Mesenchymal stem cell (in vitro differentiated cells and primary cell): ENCODE measurements around the gene EFHD1.
A peak's percentile ranks its signal among the peaks of the same experiment; 100 is the strongest.
"Not testable (repeated sequence)": the region's sequence is repeated elsewhere in the genome, so short reads cannot be mapped to it uniquely, and the experiment has no call there.

ENCODE experiments used
- DNase-seq: peaks from one replicate; pipeline ENCODE4 v3.0.0-alpha.2; 2013
- H2AFZ ChIP-seq: one replicate; pipeline ENCODE4 v1.6.1; 2013; ENCODE audit warnings: low read depth, mild to moderate bottlenecking, control low read depth, inconsistent platforms, low read length, moderate library complexity
- H2AK5ac ChIP-seq: 2 replicates; pipeline ENCODE4 v1.6.1; 2013; ENCODE audit warnings: low read length, moderate library complexity, mild to moderate bottlenecking, inconsistent platforms; ENCODE audit not compliant: severe bottlenecking
- H2BK120ac ChIP-seq: one replicate; pipeline ENCODE4 v1.6.1; 2013; ENCODE audit warnings: low read depth, mild to moderate bottlenecking, inconsistent platforms, low read length, moderate library complexity
- H2BK12ac ChIP-seq, 2 experiments: one replicate each; pipeline ENCODE4 v1.6.1; 2013; ENCODE audit warnings: inconsistent platforms in 2 of 2, low read length in 2 of 2, mild to moderate bottlenecking in 2 of 2, moderate library complexity in 2 of 2, control low read depth in 1 of 2
- H2BK15ac ChIP-seq: one replicate; pipeline ENCODE4 v1.6.1; 2013; ENCODE audit warnings: mild to moderate bottlenecking, low read depth, inconsistent platforms; ENCODE audit not compliant: poor library complexity, severe bottlenecking
- H2BK5ac ChIP-seq: 2 replicates; pipeline ENCODE4 v1.6.1; 2013; ENCODE audit warnings: low read depth, mild to moderate bottlenecking, low read length, control low read depth, inconsistent platforms; ENCODE audit not compliant: poor library complexity, severe bottlenecking
- H3K14ac ChIP-seq, 2 experiments: one replicate each; pipeline ENCODE4 v1.6.1; 2013; ENCODE audit warnings: inconsistent platforms in 2 of 2, low read length in 2 of 2, control low read depth in 1 of 2, mild to moderate bottlenecking in 1 of 2, moderate library complexity in 1 of 2
- H3K18ac ChIP-seq, 2 experiments: one replicate each; pipeline ENCODE4 v1.6.1; 2013; ENCODE audit warnings: inconsistent platforms in 2 of 2, low read length in 2 of 2, control low read depth in 1 of 2, low read depth in 1 of 2, mild to moderate bottlenecking in 1 of 2
- H3K23ac ChIP-seq, 2 experiments: one replicate each; pipeline ENCODE4 v1.6.1; 2013; ENCODE audit warnings: inconsistent platforms in 2 of 2, low read length in 2 of 2, mild to moderate bottlenecking in 2 of 2, moderate library complexity in 2 of 2, control low read depth in 1 of 2
- H3K27ac ChIP-seq: 2 replicates; pipeline ENCODE4 v1.5.1; 2013; ENCODE audit warnings: mild to moderate bottlenecking, moderate library complexity, low read length, control low read depth, inconsistent platforms; ENCODE audit not compliant: poor library complexity, severe bottlenecking
- H3K27me3 ChIP-seq, 2 experiments: 2 replicates each; pipeline versions ENCODE4 v1.6.1 to v1.7.0; 2013; ENCODE audit warnings: low read length in 2 of 2, mild to moderate bottlenecking in 2 of 2, moderate library complexity in 2 of 2, control low read depth in 1 of 2, inconsistent platforms in 1 of 2; ENCODE audit not compliant: control insufficient read depth in 1 of 2, insufficient read depth in 1 of 2
- H3K36me3 ChIP-seq, 2 experiments: 2 replicates each; pipeline versions ENCODE4 v1.6.1 to v1.7.0; 2013; ENCODE audit warnings: low read length in 2 of 2, control low read depth in 1 of 2, inconsistent platforms in 1 of 2, low read depth in 1 of 2, mild to moderate bottlenecking in 1 of 2; ENCODE audit not compliant: insufficient read depth in 2 of 2, control insufficient read depth in 1 of 2
- H3K4ac ChIP-seq, 2 experiments: one replicate each; pipeline ENCODE4 v1.6.1; 2013; ENCODE audit warnings: inconsistent platforms in 2 of 2, low read length in 2 of 2, mild to moderate bottlenecking in 2 of 2, moderate library complexity in 2 of 2, control low read depth in 1 of 2, low read depth in 1 of 2
- H3K4me1 ChIP-seq: 2 replicates; pipeline ENCODE4 v1.6.1; 2013; ENCODE audit warnings: low read depth, low read length, control low read depth; ENCODE audit not compliant: control insufficient read depth, insufficient read depth
- H3K4me2 ChIP-seq: 2 replicates; pipeline ENCODE4 v1.6.1; 2013; ENCODE audit warnings: low read length, mild to moderate bottlenecking, inconsistent platforms; ENCODE audit not compliant: poor library complexity, severe bottlenecking
- H3K4me3 ChIP-seq, 2 experiments: 2 replicates each; pipeline versions ENCODE4 v1.5.1 to v1.7.0; 2013; ENCODE audit warnings: low read length in 2 of 2, mild to moderate bottlenecking in 2 of 2, control low read depth in 1 of 2, low read depth in 1 of 2; ENCODE audit not compliant: insufficient read depth in 1 of 2
- H3K79me1 ChIP-seq: replicated peaks from 2 replicates; pipeline ENCODE4 v1.6.1; 2013; ENCODE audit warnings: mild to moderate bottlenecking, control low read depth, low read length, inconsistent platforms; ENCODE audit not compliant: poor library complexity, severe bottlenecking
- H3K9ac ChIP-seq: 2 replicates; pipeline ENCODE4 v1.7.0; 2013; ENCODE audit warnings: mild to moderate bottlenecking, low read length, moderate library complexity
- H3K9me3 ChIP-seq: 2 replicates; pipeline ENCODE4 v1.7.0; 2013; ENCODE audit warnings: mild to moderate bottlenecking, low read length; ENCODE audit not compliant: control insufficient read depth
- H4K8ac ChIP-seq: one replicate; pipeline ENCODE4 v1.6.1; 2013; ENCODE audit warnings: inconsistent platforms, mild to moderate bottlenecking, low read length, moderate library complexity
- H4K91ac ChIP-seq: one replicate; pipeline ENCODE4 v1.6.1; 2013; ENCODE audit warnings: mild to moderate bottlenecking, low read length, inconsistent platforms
- WGBS: methylation state at CpG from one replicate; pipeline ENCODE4 v1.1.7; 2013; ENCODE audit warnings: mixed read lengths; 5-methylcytosine and 5-hydroxymethylcytosine counted together

The EFHD1 gene

DNA sequence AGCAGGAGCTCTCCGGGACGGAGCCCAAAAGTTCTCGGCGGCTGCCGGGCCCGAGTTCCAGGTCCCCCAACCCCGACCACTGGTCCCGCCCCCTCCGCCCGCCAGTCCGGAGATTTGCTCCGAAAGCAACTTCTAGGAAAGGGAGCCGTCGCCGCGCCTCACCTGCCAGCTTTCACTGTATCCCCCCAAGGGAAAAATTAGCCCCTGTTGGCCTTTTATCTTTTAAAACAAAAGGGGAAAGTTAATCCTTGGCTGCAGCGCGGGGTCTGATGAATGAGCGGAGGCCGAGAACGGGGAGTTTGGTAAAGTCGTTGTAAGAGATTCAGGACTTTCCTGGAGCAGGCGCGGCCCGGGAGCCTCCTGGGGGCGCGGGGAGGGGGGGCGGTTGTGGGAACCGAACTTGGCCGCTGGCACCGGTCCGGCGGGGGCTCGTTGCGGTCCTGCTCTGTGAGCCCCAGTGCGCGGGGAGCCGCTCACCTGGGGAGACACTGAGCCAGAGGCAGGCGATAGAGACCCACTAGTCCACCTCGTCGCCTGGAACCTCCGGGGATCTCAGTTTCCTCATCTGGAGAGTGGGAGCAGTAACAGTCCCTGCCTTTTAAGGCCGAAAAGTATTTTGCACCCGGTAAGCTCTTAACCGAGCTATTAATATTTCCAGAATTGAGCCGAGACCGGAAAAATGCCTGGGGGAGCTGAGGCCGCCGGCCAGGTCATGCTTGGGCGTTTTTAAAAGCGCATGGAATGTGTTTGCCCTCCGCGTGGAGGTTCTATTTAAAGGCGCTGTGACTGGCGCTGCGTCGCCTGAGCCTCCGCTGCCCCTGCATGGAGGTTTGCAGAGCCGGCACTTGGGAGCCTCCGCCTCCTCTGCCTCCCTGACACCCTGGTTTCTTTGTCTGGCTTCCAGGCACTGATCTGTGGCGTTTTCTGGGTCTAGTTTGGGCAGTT lies 1.1 kb downstream of the EFHD1 start:
- no peaks in the 10 kb centered on the region for H3K9me3 ChIP-seq
- peak overlapping the region; percentile 100 for H3K4me2 ChIP-seq
- peak overlapping the region in 1 of 2 experiments; percentile 49 for H3K23ac ChIP-seq
- H3K4me1 ChIP-seq = peaks cover 18% of the 10 kb centered on the region
- no peak overlapping the region for H3K4ac ChIP-seq
- no peak overlapping the region for H4K91ac ChIP-seq
- H3K14ac ChIP-seq = no peak overlapping the region
- peak overlapping the region; percentile 16 for H3K27ac ChIP-seq
- H4K8ac ChIP-seq = no peak overlapping the region
- no peak overlapping the region for H2BK5ac ChIP-seq
- no peak overlapping the region for H3K18ac ChIP-seq
- no peak overlapping the region for H2AFZ ChIP-seq
- peaks cover 56 to 61% of the 10 kb centered on the region in 2 experiments for H3K27me3 ChIP-seq
- H3K9ac ChIP-seq = no peak overlapping the region
- WGBS = 9% methylated on average over 55 of the region's 61 CpGs
- peak overlapping the region; percentile 49 for H2BK120ac ChIP-seq
- peak overlapping the region; percentile 48 for H2BK15ac ChIP-seq
- H3K4me3 ChIP-seq = peak overlapping the region; percentile 70 to 72
- DNase-seq = peak; percentile 14
- H2BK12ac ChIP-seq = no peak overlapping the region
- no peak overlapping the region for H2AK5ac ChIP-seq
- H3K79me1 ChIP-seq = no peaks in the 10 kb centered on the region
- no peaks in the 10 kb centered on the region for H3K36me3 ChIP-seq

DNA sequence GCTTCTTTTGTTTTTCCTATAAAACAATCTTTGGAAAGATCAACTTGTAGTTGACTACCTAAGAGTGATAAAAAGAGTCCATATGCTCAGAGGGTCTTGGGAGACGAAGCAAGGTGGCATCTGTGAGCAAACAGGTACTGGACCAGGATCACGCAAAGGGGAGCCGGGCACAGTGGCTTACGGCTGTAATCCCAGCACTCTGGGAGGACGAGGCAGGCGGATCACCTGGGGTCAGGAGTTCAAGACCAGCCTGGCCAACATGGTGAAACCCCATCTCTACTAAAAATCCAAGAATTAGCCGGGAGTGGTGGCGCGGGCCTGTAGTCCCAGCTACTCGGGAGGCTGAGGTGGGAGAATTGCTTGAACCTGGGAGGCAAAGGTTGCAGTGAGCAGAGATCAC lies 2.0 kb downstream of the EFHD1 start:
- H4K8ac ChIP-seq, H3K27ac ChIP-seq, H3K18ac ChIP-seq, H3K79me1 ChIP-seq, H3K23ac ChIP-seq, H2BK15ac ChIP-seq, H2AFZ ChIP-seq, DNase-seq, H3K9me3 ChIP-seq, H3K9ac ChIP-seq, H3K4me2 ChIP-seq, H2BK12ac ChIP-seq, H2AK5ac ChIP-seq, H2BK5ac ChIP-seq, H2BK120ac ChIP-seq, H3K4me3 ChIP-seq, H3K36me3 ChIP-seq, H3K14ac ChIP-seq, H4K91ac ChIP-seq, H3K4ac ChIP-seq: not testable (repeated sequence)
- Histone ChIP-seq H3K27me3 (peaks cover 60 to 70% of the 10 kb centered on the region in 2 experiments), H3K4me1 (peaks cover 18% of the 10 kb centered on the region)
- 93% methylated on average over 9 of the region's 10 CpGs for WGBS

DNA sequence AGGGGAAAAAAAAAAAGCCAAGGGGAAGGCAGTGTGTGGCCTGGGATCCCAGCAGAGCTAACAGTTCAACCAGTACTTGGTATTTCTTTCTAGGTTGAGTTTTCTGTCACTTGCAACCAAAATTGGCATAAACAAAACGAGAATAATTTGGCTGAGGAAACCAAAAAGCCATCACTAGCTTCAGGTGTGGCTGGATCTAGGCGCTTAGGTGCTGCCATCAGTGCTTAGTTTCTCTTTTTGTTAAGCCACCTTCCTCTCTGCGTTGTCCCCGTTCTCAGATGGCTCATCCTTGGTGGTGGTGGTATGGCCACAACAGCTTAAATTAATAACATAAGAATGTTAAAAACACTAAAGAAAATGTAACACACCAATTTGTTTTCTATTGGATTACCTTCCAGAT lies 2.4 kb downstream of the EFHD1 start:
- Histone ChIP-seq H3K36me3 (no peaks in the 10 kb centered on the region), H3K4me2 (no peak overlapping the region), H3K18ac (no peak overlapping the region), H4K8ac (no peak overlapping the region), H3K9me3 (no peaks in the 10 kb centered on the region), H3K27me3 (peaks cover 60 to 75% of the 10 kb centered on the region in 2 experiments), H3K23ac (no peak overlapping the region), H2BK5ac (no peak overlapping the region), H3K27ac (no peak overlapping the region), H3K4me1 (peaks cover 18% of the 10 kb centered on the region), H2AK5ac (no peak overlapping the region), H2BK12ac (no peak overlapping the region), H3K9ac (no peak overlapping the region), H3K4me3 (no peak overlapping the region), H4K91ac (no peak overlapping the region), H2AFZ (no peak overlapping the region), H2BK120ac (no peak overlapping the region), H3K79me1 (no peaks in the 10 kb centered on the region), H3K14ac (no peak overlapping the region), H3K4ac (no peak overlapping the region), H2BK15ac (no peak overlapping the region)
- DNase-seq = no peak
- 88% methylated on average over 2 of the region's 4 CpGs for WGBS

DNA sequence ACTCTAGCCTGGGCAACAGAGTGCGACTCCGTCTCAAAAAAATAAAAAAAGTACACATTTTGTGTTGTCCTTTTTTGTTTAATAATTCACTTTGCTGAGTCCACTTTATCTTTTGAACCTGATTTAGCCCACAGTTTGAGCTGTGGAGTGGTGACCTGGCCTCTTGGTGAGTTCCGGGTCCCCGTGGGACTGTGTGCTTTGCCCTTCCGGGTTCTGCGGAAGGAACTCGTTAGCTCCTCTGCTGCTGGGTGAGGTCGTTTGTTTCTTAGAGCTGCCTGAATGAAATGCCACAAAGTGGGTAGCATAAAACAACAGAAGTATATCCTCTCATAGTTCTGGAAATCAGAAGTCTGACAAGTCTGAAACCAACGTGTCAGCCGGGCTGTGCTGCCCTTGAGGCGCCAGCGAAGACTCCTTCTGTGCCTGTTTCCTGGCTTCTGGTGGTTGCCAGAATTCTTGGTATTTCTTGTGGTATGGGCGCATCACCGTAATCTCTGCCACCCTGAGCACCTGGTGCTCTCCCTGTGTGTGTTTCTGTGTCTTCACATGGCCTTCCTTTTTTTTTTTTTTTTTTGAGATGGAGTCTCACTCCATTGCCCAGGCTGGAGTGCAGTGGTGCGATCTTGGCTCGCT lies 3.5 kb downstream of the EFHD1 start:
- no peak overlapping the region for H2BK15ac ChIP-seq
- no peaks in the 10 kb centered on the region for H3K36me3 ChIP-seq
- no peak overlapping the region for H3K4me2 ChIP-seq
- H3K23ac ChIP-seq = no peak overlapping the region
- H2AK5ac ChIP-seq = no peak overlapping the region
- no peak overlapping the region for H3K4ac ChIP-seq
- no peak overlapping the region for H3K18ac ChIP-seq
- no peak overlapping the region for H3K4me3 ChIP-seq
- no peak overlapping the region for H2BK120ac ChIP-seq
- DNase-seq = no peak
- H2BK5ac ChIP-seq = no peak overlapping the region
- no peaks in the 10 kb centered on the region for H3K9me3 ChIP-seq
- WGBS = 90% methylated on average over 13 of the region's 16 CpGs
- peaks cover 56 to 75% of the 10 kb centered on the region in 2 experiments for H3K27me3 ChIP-seq
- H2BK12ac ChIP-seq = no peak overlapping the region
- H3K9ac ChIP-seq = no peak overlapping the region
- no peak overlapping the region for H3K27ac ChIP-seq
- peaks cover 18% of the 10 kb centered on the region for H3K4me1 ChIP-seq
- no peak overlapping the region for H4K8ac ChIP-seq
- H3K79me1 ChIP-seq = no peaks in the 10 kb centered on the region
- no peak overlapping the region for H3K14ac ChIP-seq
- no peak overlapping the region for H4K91ac ChIP-seq
- no peak overlapping the region for H2AFZ ChIP-seq
